ENCODE measurements around the gene SYNCRIP. TPM values are rescaled to one million over a fixed set of nuclear protein-coding genes. Genes with fewer than 3 reads are reported as not detected.
"Not testable (repeated sequence)": the region's sequence is repeated elsewhere in the genome, so short reads cannot be mapped to it uniquely, and the experiment has no call there.

SYNCRIP gene
- total and polyA plus RNA-seq, 4 donors: 35.4 to 84.5 (median 63.8) TPM

DNA sequence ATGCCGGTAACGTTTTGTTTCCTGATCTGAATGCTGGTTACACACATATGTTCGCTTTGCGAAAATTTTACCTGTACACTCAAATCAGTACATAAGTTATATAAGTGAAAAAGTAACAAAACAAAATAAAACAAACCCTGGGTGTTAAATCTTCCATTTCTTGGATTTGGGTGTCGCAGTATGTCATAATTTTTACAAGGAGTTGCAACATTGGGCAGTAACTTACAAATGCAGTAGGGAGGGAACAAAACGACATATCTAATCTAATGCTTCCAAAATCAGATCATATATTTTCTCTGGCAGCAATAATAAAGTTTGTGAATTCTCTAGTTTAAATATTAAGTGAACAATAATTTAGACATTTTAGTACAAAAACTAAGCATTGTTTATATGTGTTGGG lies 74.3 kb downstream of the SYNCRIP start:
- no peak overlapping the region for H3K4me3 ChIP-seq
- no peaks in the 10 kb centered on the region for H3K27me3 ChIP-seq (ENCODE audit: control insufficient read depth in 3 of 3, insufficient read depth in 3 of 3, low read length in 2 of 3)
- no peaks in the 10 kb centered on the region for H3K9me3 ChIP-seq (ENCODE audit: control insufficient read depth in 4 of 4, insufficient read depth in 3 of 4, low read length in 3 of 4)
- H3K27ac ChIP-seq (ENCODE audit: low read depth in 1 of 2, low read length in 1 of 2): no peak overlapping the region
- no peaks in the 10 kb centered on the region for H3K4me1 ChIP-seq (ENCODE audit: control insufficient read depth in 5 of 5, insufficient read depth in 5 of 5, low read length in 5 of 5)
- TF ChIP-seq, protein P1, sequence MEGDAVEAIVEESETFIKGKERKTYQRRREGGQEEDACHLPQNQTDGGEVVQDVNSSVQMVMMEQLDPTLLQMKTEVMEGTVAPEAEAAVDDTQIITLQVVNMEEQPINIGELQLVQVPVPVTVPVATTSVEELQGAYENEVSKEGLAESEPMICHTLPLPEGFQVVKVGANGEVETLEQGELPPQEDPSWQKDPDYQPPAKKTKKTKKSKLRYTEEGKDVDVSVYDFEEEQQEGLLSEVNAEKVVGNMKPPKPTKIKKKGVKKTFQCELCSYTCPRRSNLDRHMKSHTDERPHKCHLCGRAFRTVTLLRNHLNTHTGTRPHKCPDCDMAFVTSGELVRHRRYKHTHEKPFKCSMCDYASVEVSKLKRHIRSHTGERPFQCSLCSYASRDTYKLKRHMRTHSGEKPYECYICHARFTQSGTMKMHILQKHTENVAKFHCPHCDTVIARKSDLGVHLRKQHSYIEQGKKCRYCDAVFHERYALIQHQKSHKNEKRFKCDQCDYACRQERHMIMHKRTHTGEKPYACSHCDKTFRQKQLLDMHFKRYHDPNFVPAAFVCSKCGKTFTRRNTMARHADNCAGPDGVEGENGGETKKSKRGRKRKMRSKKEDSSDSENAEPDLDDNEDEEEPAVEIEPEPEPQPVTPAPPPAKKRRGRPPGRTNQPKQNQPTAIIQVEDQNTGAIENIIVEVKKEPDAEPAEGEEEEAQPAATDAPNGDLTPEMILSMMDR (IDR thresholded peaks at IDR 0.05; ENCODE audit: control extremely low read depth, extremely low read depth): no peak
- 73 to 87% methylated on average over 6 of the region's 6 CpGs for WGBS, 2 donors
- peaks cover 3 to 4% (median 3%) of the 10 kb centered on the region in 4 donors for H3K36me3 ChIP-seq (ENCODE audit: control insufficient read depth in 4 of 4, insufficient read depth in 4 of 4, low read length in 4 of 4)
- H3K9ac ChIP-seq (ENCODE audit: insufficient read depth in 1 of 2, low read length in 2 of 2): no peak overlapping the region
- DNase-seq: no peak
- ATAC-seq (ENCODE audit: insufficient read depth, low FRiP score): no peak

DNA sequence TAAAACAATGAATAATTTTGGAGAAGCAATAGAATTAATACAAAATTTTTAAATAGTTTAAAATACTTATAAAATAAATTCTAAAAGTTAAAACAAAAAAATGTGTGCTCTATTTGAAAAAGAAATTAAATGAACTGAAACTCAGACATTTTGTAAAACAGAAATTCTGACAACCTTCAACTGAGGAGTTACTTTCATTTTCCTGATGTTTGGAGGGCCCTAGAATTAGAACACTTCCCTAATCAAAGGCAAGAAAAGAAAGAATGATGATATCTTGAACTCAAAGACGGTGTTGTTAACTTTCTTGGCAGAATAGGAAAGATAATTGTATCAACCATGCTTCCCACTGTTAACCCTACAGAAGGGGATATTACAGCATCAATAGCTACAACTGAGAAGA lies 77.0 kb downstream of the SYNCRIP start:
- TF ChIP-seq, protein P1 (IDR thresholded peaks at IDR 0.05; ENCODE audit: control extremely low read depth, extremely low read depth): no peak
- 20% methylated on average over 1 of the region's 1 CpG for WGBS, 2 donors
- peaks cover under 1 to 8% (median 3%) of the 10 kb centered on the region in 4 donors for H3K36me3 ChIP-seq (ENCODE audit: control insufficient read depth in 4 of 4, insufficient read depth in 4 of 4, low read length in 4 of 4)

DNA sequence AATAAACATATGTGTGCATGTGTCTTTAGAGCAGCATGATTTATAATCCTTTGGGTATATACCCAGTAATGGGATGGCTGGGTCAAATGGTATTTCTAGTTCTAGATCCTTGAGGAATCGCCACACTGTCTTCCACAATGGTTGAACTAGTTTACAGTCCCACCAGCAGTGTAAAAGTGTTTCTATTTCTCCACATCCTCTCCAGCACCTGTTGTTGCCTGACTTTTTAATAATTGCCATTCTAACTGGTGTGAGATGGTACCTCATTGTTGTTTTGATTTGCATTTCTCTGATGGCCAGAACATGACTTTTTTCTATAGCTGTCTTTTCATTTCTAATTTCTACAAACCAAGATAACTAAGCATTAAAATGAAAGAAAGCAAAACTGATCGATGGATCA lies 78.5 kb downstream of the SYNCRIP start:
- H3K9me3 ChIP-seq (ENCODE audit: control insufficient read depth in 4 of 4, insufficient read depth in 3 of 4, low read length in 3 of 4); H3K27ac ChIP-seq (ENCODE audit: low read depth in 1 of 2, low read length in 1 of 2); H3K4me1 ChIP-seq (ENCODE audit: control insufficient read depth in 5 of 5, insufficient read depth in 5 of 5, low read length in 5 of 5); H3K9ac ChIP-seq (ENCODE audit: insufficient read depth in 1 of 2, low read length in 2 of 2); H3K4me3 ChIP-seq; H3K27me3 ChIP-seq (ENCODE audit: control insufficient read depth in 3 of 3, insufficient read depth in 3 of 3, low read length in 2 of 3); DNase-seq; ATAC-seq (ENCODE audit: insufficient read depth, low FRiP score): not testable (repeated sequence)
- H3K36me3 ChIP-seq (ENCODE audit: control insufficient read depth in 4 of 4, insufficient read depth in 4 of 4, low read length in 4 of 4): peaks cover 0 to 12% (median 5%) of the 10 kb centered on the region in 4 donors
- 98 to 100% methylated on average over 1 of the region's 2 CpGs for WGBS, 2 donors

More for the DNA sequence above, 77.0 kb downstream of the SYNCRIP start:
- Histone ChIP-seq H3K4me1 (ENCODE audit: control insufficient read depth in 5 of 5, insufficient read depth in 5 of 5, low read length in 5 of 5) (no peaks in the 10 kb centered on the region), H3K4me3 (no peak overlapping the region), H3K9me3 (ENCODE audit: control insufficient read depth in 4 of 4, insufficient read depth in 3 of 4, low read length in 3 of 4) (no peaks in the 10 kb centered on the region), H3K27ac (ENCODE audit: low read depth in 1 of 2, low read length in 1 of 2) (no peak overlapping the region), H3K27me3 (ENCODE audit: control insufficient read depth in 3 of 3, insufficient read depth in 3 of 3, low read length in 2 of 3) (no peaks in the 10 kb centered on the region), H3K9ac (ENCODE audit: insufficient read depth in 1 of 2, low read length in 2 of 2) (no peak overlapping the region)
- ATAC-seq (ENCODE audit: insufficient read depth, low FRiP score) (no peak), DNase-seq (no peak)

Small RNA genes lying within 50 kb of the gene (small RNA-seq; reads per million reads assigned to genes)
- not detected for gene SNORD50B (ENCODE audit: low replicate concordance)

Other genes with a start within 250 kb of the SYNCRIP start
- 10 to 100 TPM; 13.5 to 13.9 TPM for gene NT5E, start 192.8 kb downstream of the SYNCRIP start, total RNA-seq
- gene NT5E, start 192.8 kb downstream of the SYNCRIP start, polyA plus RNA-seq: 1 to 10 TPM; 3.2 to 3.4 TPM
- gene SNX14, start 49.0 kb downstream of the SYNCRIP start, total RNA-seq: 100 to 1,000 TPM in 1 of 2 donors, 10 to 100 TPM in 1; 68.6 to 171 TPM
- gene SNX14, start 49.0 kb downstream of the SYNCRIP start, polyA plus RNA-seq: 100 to 1,000 TPM in 1 of 2 donors, 10 to 100 TPM in 1; 45.9 to 114 TPM

All from lung (tissue), 13 donors.